ENCODE data around the gene UBE4B.
"Not testable (repeated sequence)": the region's sequence is repeated elsewhere in the genome, so short reads cannot be mapped to it uniquely, and the experiment has no call there.

UBE4B gene

DNA sequence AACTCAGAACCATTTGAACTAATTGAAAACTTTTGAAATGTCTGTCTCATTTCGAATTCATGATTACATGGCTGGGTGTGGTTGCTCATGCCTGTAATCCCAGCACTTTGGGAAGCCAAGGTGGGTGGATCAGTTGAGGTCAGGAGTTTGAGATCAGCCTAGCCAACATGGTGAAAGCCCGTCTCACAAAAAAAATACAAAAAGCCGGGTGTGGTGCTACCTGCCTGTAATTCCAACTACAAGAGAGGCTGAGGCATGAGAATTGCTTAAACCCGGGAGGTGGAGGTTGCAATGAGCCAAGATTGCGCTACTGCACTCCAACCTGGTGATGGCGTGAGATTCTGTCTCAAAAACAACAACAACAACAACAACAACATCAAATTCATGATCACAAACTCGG is 40.6 kb downstream of the UBE4B start:
- not testable (repeated sequence) for DNase-seq (ENCODE audit: low read depth)

DNA sequence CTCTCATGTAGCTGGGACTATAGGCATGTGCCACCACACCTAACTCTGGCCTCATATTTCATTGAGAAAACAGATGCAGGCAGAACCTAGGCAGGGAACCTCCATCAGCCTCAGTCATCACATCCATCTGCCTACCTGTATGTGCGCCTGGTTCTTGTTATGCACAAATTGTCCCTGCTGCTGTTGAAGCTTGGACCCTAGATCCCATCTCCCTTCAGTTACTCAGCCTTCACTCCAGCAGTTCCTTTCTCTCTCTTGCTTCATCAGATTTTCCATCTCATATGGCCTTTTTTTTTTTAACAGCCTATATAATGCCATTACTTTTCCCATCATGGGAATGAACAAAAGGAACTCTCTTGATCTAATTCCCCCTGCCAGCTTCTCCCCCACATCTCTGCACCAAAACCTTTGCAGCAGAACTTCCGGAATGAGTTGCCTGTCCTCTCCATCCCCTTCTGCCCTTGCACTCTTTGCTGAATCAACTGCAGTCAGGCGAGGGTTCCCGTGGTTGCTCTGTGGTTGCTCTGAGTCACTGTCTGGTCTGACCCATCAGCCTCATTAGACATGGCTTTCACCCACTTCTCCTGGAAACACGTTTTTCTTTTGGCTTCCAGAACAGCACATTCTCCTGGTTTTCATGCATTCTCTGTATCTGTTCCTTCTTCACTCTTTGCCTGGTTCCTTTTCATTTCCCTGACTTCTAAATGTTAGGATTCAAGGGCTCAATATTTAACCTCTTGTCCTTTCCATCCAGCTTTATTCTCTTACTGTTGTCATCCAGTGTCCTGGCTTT is 41.5 kb downstream of the UBE4B start:
- DNase-seq (ENCODE audit: low read depth) = peak; percentile 34

DNA sequence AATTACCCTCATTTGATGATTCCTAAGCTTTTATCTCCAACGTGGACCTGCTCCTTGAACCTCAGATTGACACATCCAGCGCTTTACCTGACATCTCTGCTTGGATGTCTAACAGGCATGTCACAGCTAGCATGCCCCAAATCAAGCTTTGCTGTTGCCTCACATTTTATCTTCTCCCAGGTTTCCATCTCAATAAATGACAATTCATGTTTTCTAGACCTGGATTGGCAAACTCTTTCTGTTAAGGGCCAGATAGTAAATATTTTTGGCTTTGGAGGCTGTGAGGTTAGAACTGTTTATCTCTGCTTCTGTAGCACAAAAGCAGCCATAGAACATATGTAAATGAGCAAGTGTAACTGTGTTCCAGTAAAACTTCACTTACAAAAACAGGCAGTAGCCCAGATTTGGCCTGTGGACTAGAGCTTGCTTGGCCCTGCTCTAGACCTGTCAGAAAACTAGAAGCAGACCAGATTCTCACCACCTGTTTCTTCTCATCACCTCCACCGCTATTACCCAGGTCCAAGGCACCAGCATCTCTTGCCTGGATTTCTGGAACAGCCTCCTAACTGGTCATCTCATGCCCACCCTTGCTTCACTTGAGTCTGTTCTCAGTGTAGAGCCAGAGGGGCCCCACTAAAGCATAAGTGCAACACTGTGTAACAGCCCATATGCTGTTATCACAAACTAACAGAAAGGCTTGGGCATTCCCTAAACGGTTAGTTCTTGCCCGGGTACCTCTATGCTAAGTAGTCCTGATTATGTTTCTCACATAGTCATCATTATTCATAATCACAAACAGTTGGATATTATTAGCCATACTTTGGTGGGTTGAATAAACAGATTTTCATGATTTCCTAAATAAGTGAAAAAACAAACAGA is 42.3 kb downstream of the UBE4B start:
- DNase-seq (ENCODE audit: low read depth) = no peak

DNA sequence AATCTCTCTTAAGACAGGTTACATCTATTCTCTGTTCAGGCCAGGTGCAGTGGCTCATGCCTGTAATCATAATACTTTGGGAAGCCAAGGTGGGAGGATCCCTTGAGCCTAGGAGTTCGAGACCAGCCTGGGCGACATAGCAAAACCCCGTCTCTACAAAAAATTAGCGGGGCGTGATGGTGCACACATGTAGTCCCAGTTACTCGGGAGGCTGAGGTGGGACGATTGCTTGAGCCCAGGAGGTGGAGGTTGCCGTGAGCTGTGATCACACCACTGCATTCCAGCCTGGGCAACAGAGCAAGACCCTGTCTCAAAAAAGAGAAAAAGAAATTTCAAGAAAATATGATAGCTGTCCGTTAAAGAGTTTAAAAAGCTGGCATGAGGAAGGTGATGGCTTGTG is 43.0 kb downstream of the UBE4B start:
- no peak for DNase-seq (ENCODE audit: low read depth)

DNA sequence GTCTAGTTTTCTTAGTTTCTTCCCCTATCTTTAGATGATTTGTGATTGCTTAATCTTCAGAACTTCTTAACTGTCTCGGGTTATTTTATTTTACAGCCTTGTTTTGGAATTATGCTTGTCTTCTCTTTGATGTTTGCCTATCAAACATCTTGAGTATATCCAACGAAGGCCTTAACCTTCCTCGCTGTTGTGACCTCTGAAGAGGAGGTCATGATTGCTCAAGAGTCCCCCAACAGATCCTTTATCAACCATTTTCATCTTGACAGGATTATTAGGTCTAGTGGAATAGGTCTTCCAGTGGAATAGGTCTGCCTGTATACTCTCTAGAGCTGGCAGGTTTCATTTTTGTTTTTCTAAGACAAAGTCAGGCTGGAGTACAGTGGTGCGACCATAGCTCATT is 45.7 kb downstream of the UBE4B start:
- no peak for DNase-seq (ENCODE audit: low read depth)

DNA sequence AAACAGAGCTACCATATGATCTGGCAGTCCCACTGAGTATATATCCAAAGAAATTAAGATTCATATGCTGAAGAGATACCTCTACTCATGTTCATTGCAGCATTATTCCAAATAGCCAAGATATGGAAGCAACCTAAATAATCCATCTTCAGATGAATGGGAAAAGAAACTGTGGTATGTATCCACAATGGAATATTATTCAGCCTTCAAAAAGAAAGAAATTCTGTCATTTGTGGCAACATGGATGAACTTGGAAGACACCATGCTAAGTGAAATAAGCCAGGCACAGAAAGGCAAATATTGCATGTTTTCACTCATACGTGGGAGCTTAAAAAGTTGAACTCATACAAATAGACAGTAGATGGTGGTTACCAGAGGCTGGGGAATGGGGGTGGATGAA is 47.8 kb downstream of the UBE4B start:
- no peak for DNase-seq (ENCODE audit: low read depth)

DNA sequence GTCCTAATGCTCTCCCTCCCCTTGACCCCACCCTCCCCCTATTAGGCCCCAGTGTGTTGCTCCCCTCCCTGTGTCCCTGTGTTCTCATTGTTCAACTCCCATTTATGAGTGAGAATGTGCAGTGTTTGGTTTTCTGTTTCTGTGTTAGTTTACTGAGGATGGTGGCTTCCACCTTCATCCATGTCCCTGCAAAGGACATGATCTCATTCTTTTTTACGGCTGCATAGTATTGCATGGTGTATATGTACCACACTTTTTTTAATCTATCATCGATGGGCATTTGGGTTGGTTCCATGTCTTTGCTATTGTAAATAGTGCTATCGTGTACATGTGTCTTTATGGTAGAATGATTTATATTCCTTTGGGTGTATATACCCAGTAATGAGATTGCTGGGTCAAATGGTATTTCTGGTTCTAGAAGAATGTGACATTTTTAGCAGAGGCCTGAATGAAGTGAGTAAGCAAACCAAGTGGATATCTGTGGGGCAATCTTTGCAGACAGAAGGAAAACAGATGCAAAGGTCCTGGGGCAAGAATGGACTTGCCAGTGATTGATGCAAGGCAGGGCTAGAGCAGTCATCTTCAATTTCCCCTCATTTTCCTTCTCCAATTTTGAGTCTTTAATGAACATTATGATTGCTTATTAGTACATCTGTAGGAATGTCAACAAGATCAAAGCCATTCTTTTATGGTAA is 50.2 kb downstream of the UBE4B start:
- no peak for DNase-seq (ENCODE audit: low read depth)

DNA sequence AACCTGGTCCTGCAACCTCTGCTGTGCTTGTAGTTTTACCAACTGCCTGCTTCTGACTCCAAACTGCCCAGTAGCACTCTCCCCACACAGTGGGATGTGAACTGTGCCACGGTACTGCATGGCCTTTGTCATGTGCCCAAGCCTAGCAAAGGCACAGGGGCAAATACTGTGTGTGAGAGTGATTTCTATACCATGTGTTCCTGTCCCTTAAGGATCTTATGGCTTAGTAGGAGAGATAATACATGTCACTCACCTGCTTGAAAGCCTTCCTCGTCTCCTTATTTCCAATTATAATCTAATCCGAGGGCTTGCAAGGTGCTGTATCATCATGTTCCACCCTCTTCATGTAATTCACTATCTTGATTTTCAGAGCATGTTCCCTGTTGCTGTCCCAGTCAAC is 51.3 kb downstream of the UBE4B start:
- no peak for DNase-seq (ENCODE audit: low read depth)

DNA sequence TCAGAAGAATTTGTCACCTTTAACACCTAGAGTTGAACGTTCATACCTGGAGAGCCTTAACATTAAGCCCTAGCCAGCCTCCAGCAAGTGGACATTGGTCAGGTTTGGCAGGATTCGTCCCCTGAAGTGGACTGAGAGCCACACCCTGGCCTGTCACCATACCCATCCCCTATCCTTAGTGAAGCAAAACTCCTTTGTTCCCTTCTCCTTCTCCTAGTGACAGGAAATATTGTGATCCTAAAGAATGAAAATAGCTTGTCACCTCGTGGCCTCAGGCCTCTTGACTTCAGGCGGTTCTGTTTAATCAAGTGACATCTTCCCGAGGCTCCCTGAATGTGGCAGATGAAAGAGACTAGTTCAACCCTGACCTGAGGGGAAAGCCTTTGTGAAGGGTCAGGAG is 52.3 kb downstream of the UBE4B start:
- no peak for DNase-seq (ENCODE audit: low read depth)

DNA sequence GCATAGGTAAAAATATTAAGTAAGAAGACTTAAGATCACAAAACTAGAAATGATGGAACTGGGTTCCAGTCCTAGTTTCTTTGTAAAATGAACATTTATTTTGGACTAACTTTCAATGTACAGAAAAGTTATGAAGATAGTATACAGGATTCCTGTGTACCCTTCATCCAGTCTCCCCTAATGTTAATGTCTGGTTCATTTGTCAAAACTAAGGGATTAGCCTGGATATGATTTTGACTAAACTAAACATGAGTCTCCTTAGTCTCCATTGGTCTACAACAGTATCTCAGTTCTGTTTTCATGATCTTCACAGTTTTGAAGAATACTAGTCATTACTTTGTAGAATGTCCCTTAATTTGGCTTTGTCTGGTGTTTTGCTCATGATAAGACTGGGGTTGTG is 54.5 kb downstream of the UBE4B start:
- DNase-seq (ENCODE audit: low read depth) = no peak

DNA sequence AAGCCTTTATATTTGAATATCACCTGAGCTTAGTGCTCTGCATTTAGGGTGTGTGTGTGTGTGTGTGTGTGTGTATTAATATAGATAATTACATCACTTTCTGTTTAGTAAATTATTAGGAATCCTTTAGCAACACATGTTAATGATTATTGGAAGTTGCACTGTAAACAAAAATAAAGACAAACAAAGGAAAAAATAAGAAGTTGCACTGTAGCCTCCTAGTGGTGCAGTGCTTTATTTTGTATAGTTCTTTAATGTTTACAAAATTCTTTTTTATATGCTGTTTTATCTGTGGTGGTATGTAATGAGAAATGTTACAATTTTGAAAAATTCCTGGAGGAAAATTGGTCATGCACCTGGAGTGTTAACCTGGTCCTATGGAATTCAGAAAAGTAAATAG is 69.2 kb downstream of the UBE4B start:
- no peak for DNase-seq (ENCODE audit: low read depth)

DNA sequence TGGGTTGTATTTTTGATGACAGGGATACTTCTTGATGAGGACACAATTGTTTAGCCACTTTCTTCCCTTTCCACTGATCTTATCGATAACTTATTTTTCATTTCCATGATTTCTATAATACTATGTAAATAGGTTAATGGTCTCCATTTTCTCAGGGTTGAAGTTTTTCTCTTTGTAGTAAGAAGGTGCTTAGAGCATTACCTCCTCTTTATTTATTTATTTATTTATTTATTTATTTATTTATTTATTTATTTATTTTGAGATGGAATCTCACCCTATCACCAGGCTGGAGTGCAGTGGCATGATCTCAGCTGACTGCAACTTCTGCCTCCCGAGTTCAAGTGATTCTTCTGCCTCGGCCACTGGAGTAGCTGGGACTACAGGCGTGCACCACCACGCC is 70.4 kb downstream of the UBE4B start:
- no peak for DNase-seq (ENCODE audit: low read depth)

DNA sequence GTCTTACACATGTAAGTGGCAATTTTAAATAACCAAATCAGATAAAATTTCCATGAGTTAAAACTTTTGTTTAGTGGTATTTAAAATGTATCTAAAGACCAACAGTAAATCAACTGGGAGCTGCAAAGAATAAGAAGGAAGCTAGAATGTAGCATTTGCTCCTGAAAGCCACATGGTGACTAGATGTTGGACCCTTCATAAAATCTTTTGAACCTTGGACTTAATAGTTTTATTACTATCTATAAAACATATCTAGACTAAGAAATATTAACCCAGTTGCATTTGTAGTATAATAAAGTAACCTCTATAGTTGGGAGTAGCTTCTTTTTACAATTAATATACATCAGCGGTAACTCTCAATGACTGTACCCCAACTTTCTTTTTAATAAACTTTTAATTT is 72.1 kb downstream of the UBE4B start:
- no peak for DNase-seq (ENCODE audit: low read depth)

DNA sequence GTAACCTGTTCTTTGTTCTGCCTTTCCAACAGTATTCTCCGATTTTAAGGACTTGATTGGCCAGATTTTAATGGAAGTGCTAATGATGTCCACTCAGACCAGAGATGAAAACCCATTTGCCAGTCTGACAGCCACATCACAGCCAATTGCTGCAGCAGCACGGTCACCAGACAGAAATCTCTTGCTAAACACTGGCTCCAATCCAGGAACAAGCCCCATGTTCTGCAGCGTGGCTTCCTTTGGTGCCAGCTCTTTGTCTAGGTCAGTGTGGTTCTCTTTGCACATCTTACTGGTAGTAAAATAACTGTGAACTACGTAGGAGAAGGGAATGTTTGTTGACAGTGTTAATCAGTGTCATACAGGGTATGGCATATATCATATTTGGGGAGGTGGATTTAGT is 72.7 kb downstream of the UBE4B start:
- DNase-seq (ENCODE audit: low read depth) = no peak

DNA sequence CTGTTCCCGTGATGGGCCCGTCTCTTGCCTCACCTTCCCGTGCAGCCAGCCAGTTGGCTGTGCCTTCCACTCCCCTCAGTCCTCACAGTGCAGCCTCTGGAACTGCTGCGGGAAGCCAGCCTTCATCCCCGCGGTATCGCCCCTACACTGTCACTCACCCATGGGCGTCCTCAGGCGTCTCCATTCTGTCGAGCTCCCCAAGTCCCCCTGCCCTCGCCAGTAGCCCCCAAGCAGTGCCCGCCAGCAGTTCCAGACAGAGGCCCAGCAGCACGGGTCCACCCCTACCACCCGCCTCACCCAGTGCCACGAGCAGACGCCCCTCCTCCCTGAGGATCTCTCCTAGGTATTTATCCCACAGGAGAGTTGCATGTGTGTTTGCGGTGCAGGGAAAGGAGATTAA is 73.5 kb downstream of the UBE4B start:
- DNase-seq (ENCODE audit: low read depth) = no peak

DNA sequence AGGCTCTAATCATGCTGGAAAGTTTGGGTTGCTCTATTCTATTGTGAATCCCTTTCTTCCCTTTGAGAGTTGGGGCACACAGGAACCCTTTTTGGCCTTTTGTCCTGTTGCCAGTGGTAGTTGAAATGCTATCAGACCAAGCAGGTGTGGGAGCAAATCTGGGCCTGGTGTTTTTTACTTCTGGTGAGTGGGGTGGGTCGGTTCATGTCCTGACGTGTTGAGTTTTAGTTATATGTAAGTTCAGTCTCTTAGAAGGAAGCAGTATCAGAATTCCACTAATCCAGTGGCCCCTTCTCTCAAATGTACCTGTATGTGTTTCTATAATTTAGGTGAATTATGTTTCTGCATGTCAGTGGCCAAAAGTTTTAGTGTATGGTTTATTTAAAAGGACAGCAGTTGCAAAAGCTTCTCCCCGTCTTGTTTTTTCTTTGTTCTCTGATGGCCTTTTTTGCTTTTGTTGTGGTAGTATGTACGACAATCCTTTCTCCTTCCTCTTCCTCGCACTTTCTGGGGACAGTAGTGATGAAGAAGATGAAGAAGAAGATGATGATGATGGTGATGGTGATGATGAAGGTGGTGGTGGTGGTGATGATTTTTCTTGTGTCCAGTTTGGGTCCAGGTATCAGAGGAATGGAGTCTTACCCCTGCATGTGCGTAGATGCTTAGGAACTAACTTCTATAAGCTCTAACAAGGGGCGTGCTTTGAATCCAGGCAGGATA is 74.2 kb downstream of the UBE4B start:
- DNase-seq (ENCODE audit: low read depth) = no peak

DNA sequence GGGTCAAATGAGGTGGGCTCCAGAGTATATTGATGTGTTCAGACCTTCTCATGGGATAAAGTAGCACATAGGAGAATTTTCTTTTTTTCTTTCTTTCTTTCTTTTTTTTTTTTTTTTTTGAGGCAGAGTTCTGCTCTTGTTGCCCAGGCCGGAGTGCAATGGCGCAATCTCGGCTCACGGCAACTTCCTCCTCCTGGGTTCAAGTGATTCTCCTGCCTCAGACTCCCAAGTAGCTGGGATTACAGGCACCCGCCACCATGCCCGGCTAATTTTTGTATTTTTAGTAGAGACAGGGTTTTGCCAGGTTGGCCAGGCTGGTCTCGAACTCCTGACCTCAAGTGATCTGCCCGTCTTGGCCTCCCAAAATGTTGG is 74.7 kb downstream of the UBE4B start:
- DNase-seq (ENCODE audit: low read depth) = not testable (repeated sequence)

DNA sequence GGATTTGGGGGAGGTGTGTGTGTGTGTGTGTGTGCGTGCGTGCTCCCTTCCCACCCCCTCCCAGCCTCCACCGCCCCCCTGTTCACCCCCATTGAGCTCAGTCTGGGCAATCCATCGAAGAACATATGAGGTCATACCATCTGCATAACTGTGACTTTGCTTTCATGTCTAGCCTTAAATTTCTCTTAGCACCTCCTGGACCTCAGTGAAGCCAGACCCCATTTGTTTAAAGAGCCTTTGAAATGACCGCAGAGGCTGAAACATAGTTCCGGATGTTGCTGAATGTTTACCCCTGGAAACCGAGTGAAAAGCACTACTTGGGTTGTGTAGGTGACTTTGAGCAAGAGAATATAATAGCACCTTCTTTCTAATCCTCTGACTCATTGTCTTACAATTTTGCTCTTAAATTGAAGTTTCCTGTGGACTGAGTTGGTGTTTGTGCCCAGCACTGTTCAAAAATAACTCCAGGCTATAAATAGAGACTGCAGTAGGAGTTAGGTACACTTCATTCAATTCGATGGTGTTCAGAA is 75.4 kb downstream of the UBE4B start:
- DNase-seq (ENCODE audit: low read depth) = no peak

DNA sequence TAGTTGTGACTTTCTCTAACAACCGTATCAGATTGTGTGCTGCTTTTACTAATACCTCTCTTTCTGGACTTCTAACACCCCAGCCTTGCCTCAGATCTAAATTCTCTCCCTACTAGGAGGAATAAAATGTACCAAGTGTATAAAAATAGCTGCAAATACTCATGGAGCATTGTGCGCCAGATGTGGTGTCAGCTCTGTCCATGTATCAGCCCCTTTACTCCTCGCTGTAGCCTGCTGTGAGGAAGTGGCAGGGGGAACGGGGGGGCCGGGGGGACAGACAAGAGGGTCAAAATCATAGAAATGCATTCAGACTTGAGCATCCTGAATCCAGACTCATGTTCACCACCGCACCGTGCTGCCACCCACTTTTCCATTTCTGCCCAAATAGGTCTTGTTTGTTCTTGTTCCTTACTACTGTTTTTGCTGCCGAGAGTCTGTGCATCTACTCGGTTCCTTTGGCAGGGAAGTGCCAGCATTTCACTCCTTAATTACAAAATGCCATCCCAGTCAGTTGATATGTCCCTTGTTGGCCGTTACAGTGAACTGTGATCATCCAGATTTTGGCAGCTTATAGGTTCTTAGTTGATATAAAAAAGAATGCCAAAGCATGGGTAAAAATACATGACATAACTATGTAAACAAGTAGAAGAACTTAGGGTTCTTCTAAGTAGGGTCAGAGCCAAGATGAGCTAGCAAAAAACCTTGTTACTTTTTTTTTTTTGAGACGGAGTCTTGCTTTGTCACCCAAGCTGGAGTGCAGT is 76.4 kb downstream of the UBE4B start:
- no peak for DNase-seq (ENCODE audit: low read depth)

DNA sequence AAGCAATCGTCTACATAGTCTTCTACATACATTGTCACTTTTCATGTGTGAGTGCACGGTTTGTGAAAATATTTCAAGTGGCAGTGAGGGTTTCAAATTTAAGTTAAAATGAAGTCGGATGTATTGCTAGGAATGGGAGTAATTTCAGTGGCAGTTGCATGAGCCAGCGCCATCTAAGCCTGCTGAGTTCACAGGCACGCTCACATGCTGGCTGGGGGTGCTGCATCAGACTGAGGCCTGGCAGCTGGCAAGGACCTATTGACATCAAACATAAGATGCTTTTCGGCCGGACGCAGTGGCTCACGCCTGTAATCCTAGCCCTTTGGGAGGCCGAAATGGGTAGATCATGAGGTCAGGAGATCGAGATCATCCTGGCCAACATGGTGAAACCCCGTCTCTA is 80.7 kb downstream of the UBE4B start:
- DNase-seq (ENCODE audit: low read depth) = no peak

DNA sequence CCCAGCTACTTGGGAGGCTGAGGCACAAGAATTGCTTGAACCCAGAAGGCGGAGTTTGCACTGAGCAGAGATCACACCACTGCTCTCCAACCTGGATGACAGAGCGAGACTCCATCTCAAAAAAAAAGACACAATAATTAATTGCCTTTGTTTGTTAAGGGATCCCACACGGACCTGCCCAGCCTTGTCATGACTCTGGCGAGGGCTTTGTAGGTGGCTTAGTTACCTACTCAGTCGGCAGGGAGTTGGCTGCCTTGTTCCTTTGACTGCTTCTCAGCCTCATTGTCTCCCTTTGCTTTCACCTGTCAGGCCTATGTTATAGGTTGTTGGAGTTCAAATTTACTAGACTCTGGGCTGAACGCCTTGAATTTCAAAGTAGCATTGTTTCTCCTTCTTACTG is 82.0 kb downstream of the UBE4B start:
- DNase-seq (ENCODE audit: low read depth) = no peak

Data from activated T-helper 9 cell treated with anti-CD3 and anti-CD28 coated beads, Interleukin-2, amount 50 U/mL, for 16 hours (primary cell).